Left ventricle myocardium inferior (tissue), 1 donor: Measurements from ENCODE around the gene TOMM6. TPM values are rescaled to one million over a fixed set of nuclear protein-coding genes. Genes with fewer than 3 reads are reported as not detected.

Source experiments
- DNase-seq: peaks from one replicate; pipeline ENCODE4 v3.0.0-alpha.2; 2020
- H3K27ac ChIP-seq: fragments of 200-600 bp; replicated peaks from 2 replicates; pipeline ENCODE4 v1.8.0; 2021
- H3K27me3 ChIP-seq: fragments of 200-600 bp; 2 replicates; pipeline ENCODE4 v1.8.0; 2021; ENCODE audit warnings: low read depth
- H3K36me3 ChIP-seq: fragments of 200-600 bp; 2 replicates; pipeline ENCODE4 v1.8.0; 2021
- H3K4me1 ChIP-seq: fragments of 200-600 bp; 2 replicates; pipeline ENCODE4 v1.8.0; 2021
- H3K4me3 ChIP-seq: fragments of 200-600 bp; 2 replicates; pipeline ENCODE4 v1.8.0; 2021; ENCODE audit warnings: mild to moderate bottlenecking, moderate library complexity
- H3K9me3 ChIP-seq: fragments of 200-600 bp; replicated peaks from 2 replicates; pipeline ENCODE4 v1.8.0; 2021
- intact Hi-C: fragments of 100-400 bp; cut with micrococcal nuclease; formaldehyde crosslinking; loops from one replicate; pipeline ENCODE4 v1.11.0; 2022
- total RNA-seq: library from RNA; stranded (reverse); fragmentation: NEBNext Ultra II Directional; extraction: Animal tissue kit (Norgen Biotek cat#: 25700); gene quantifications from one replicate; pipeline ENCODE4 v1.2.1, GENCODE V29; 2021
- TF ChIP-seq, protein P1 (sequence below): fragments of 200-600 bp; IDR thresholded peaks from 2 replicates; pipeline ENCODE4 v1.8.0; 2021; ENCODE audit warnings: antibody characterized with exemption, mild to moderate bottlenecking, borderline replicate concordance
- donor health status: DM: no; HTN: yes; CAD: no; lungs with severe emphysema.

TOMM6 gene
- total RNA-seq, 1 donor from 2014 or later, result 177 TPM

DNA sequence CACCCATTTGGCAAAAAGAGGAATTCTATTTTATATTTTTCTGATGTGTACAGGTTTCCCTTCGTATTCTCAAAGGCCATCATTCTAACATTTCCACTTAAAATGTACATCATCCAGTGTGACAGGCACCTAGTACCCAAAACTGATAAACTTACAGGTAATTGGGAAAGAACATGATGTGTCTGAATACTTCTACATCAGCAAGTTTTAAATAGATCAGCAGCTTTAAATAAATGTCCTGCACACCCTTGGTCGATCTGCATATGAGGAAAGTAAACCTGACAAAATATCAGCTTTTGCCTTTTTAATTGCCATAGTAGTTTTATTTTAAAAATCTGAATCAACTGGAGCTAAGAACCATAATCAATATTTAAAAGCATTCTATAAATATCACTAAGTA is 26.5 kb downstream of the TOMM6 start:
- peak overlapping the region; percentile 57 for H3K27ac ChIP-seq
- intact Hi-C loops, result no loop called here

DNA sequence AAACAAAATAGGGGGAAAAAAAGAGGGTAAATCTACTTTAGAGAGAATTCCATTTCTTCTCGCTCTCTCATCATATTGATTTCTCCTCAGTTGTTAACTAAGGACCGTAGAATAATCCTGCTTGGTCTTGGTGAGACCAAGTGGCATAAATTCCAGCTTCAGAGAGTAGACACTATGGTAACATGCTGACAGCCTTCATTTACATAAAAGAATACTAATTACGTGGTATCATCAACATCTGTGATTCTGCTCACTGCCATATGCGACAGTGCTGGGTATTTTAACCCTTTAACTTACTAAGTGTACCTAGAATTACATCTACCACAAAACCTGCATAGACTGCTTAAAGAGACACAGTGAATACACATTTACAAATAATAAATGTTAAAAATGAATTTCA is 27.1 kb downstream of the TOMM6 start:
- TF ChIP-seq, protein P1, sequence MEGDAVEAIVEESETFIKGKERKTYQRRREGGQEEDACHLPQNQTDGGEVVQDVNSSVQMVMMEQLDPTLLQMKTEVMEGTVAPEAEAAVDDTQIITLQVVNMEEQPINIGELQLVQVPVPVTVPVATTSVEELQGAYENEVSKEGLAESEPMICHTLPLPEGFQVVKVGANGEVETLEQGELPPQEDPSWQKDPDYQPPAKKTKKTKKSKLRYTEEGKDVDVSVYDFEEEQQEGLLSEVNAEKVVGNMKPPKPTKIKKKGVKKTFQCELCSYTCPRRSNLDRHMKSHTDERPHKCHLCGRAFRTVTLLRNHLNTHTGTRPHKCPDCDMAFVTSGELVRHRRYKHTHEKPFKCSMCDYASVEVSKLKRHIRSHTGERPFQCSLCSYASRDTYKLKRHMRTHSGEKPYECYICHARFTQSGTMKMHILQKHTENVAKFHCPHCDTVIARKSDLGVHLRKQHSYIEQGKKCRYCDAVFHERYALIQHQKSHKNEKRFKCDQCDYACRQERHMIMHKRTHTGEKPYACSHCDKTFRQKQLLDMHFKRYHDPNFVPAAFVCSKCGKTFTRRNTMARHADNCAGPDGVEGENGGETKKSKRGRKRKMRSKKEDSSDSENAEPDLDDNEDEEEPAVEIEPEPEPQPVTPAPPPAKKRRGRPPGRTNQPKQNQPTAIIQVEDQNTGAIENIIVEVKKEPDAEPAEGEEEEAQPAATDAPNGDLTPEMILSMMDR, result no peak

More for the DNA sequence above, 26.5 kb downstream of the TOMM6 start:
- Histone ChIP-seq H3K4me1 (peaks cover 25% of the 10 kb centered on the region), H3K9me3 (no peaks in the 10 kb centered on the region), H3K36me3 (no peaks in the 10 kb centered on the region), H3K27me3 (no peaks in the 10 kb centered on the region), H3K4me3 (no peak overlapping the region)
- DNase-seq, result no peak
- TF ChIP-seq, protein P1, result no peak

DNA sequence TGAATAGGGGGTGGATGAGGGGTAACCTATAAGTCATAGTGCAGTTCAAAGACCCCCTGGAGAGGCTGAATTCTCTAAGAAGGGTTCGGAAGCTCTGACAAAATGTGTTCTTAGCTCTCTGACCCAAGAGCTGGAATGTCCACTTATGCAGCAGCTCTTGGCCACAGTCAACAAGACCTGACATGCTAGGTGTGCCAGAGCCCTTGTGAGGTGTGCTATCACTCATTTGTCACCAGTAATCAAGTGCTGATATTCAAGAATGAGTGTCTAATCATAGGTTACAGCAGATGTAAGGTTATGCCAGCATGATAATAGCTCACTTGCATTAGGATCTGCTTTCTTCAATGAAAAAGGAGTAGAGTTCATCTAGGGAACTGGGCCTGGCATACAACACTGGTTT is 28.1 kb downstream of the TOMM6 start:
- TF ChIP-seq, protein P1, result no peak
- Histone ChIP-seq H3K4me1 (peaks cover 25% of the 10 kb centered on the region), H3K36me3 (no peaks in the 10 kb centered on the region), H3K9me3 (no peaks in the 10 kb centered on the region), H3K27me3 (no peaks in the 10 kb centered on the region), H3K4me3 (no peak overlapping the region), H3K27ac (peak overlapping the region; percentile 57)
- intact Hi-C loops, result no loop called here
- DNase-seq, result no peak

More for the DNA sequence above, 27.1 kb downstream of the TOMM6 start:
- Histone ChIP-seq H3K9me3 (no peaks in the 10 kb centered on the region), H3K4me1 (peaks cover 25% of the 10 kb centered on the region), H3K27me3 (no peaks in the 10 kb centered on the region), H3K4me3 (no peak overlapping the region), H3K27ac (peak overlapping the region; percentile 57), H3K36me3 (no peaks in the 10 kb centered on the region)
- DNase-seq, result no peak
- intact Hi-C loops, result no loop called here

DNA sequence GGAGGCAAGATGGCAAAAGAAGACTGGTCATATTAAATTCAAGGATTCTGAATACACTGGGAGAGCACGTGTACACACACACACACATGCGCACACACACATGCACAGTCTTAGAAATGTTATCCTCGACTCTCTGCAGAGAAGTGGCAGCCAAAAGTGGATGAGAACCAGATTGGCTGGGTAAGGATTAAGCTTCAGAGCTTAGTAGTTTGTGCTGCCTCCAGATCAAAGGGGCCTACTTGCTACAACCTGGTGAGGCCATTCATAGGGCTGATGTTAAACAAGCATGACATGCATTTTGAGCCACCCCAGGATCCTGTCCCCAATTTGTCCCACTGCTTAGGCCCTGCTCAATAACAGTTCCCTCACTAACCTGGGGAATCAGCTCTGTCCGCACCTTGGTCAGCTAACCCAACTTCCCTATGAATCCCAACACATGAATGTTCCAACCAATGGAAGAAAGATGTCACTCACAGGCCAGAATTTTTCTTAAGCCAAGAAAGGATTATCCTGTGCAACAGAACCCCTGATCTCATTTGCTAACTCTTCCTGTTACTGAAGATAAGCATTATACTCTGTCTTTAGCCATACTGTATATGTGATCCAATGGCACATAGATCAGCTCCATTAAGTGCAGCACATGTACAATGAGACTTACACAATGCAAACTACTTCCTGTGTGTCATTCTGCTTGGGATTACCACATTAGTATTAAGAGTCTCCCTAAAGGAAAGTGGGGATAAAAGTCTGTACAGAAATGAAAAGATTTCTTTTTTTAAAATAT is 31.0 kb downstream of the TOMM6 start:
- Histone ChIP-seq H3K4me3 (no peak overlapping the region), H3K27ac (no peak overlapping the region)
- TF ChIP-seq, protein P1, result no peak

DNA sequence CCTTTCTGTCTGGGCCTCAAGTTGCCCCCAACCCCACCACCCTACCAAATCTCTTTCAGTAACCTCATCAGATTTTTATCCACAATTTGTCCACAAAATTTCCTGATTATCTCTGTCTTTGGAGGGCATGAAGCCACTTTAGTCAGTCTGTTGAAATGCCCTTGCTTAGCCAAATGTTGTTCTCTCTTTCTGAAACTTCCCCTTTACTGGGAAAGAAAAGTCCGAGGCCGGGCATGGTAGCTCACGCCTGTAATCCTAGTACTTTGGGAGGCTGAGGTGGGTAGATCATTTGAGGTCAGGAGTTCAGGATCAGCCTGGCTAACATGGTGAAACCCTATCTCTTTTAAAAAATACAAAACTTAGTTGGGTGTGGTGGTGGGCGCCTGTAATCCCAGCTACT is 33.8 kb downstream of the TOMM6 start:
- peaks cover 2% of the 10 kb centered on the region for H3K4me1 ChIP-seq
- H3K9me3 ChIP-seq, result no peaks in the 10 kb centered on the region
- no peak overlapping the region for H3K27ac ChIP-seq
- H3K27me3 ChIP-seq, result no peaks in the 10 kb centered on the region
- no peak for DNase-seq
- intact Hi-C loops, result no loop called here
- no peaks in the 10 kb centered on the region for H3K36me3 ChIP-seq
- H3K4me3 ChIP-seq, result no peak overlapping the region
- TF ChIP-seq, protein P1, result no peak

More for the DNA sequence above, 31.0 kb downstream of the TOMM6 start:
- intact Hi-C loops, result no loop called here
- H3K27me3 ChIP-seq, result no peaks in the 10 kb centered on the region
- no peak for DNase-seq
- peaks cover 17% of the 10 kb centered on the region for H3K4me1 ChIP-seq
- H3K36me3 ChIP-seq, result no peaks in the 10 kb centered on the region
- no peaks in the 10 kb centered on the region for H3K9me3 ChIP-seq
